ENCODE results near the gene TRIM72.

- TF ChIP-seq CTCF (IDR thresholded peaks at IDR 0.05) (no peak), SIN3A (IDR thresholded peaks at IDR 0.05; ENCODE audit: borderline replicate concordance, insufficient read depth, low read depth, low read length) (no peak)
These were observed 25.2 kb upstream of the TRIM72 start for GRCh38 chr16:31188450-31189411.
